ENCODE results near the gene ARHGAP27. TPM values are rescaled to one million over a fixed set of nuclear protein-coding genes. Genes with fewer than 3 reads are reported as not detected.

ARHGAP27 gene
- total and polyA plus RNA-seq, 8 donors = 3.1 to 22.4 (median 7.4) TPM

GRCh38 chr17:45430738-45431530 is 1.7 kb downstream of the ARHGAP27 start:
- TF ChIP-seq CTCF (IDR thresholded peaks at IDR 0.05) = no peak
- intact Hi-C loops (cut with DNase I) = no loop called here
- Histone ChIP-seq H3K27me3 (peaks cover 0 to 5% (median 0%) of the 10 kb centered on the region in 4 donors), H3K4me3 (peak overlapping the region; percentile 12 to 48 (median 28)), H3K27ac (peak overlapping the region in 2 of 4 donors; percentile 19 to 70), H3K36me3 (no peaks in the 10 kb centered on the region), H3K9me3 (no peaks in the 10 kb centered on the region), H3K4me1 (peaks cover 3 to 15% (median 4%) of the 10 kb centered on the region in 3 donors)
- DNase-seq (peak; percentile 50 to 85 (median 67)), FAIRE-seq (no peak), ATAC-seq (peak; percentile 35 to 63 (median 49))
- WGBS, 2 donors = 10 to 13% methylated on average over 37 to 47 of the region's 47 CpGs

- ATAC-seq = no peak
- intact Hi-C loops (cut with DNase I) = no loop called here
- Histone ChIP-seq H3K27me3 (peaks cover 0 to 5% (median 0%) of the 10 kb centered on the region in 4 donors), H3K36me3 (no peaks in the 10 kb centered on the region), H3K4me1 (peaks cover 3 to 17% (median 4%) of the 10 kb centered on the region in 3 donors), H3K9me3 (no peaks in the 10 kb centered on the region), H3K4me3 (peak overlapping the region in 3 of 4 donors; percentile 12 to 48 (median 33)), H3K27ac (no peak overlapping the region)
- FAIRE-seq = no peak
- DNase-seq = peak in 1 of 6 donors; percentile 35
- TF ChIP-seq CTCF (IDR thresholded peaks at IDR 0.05) = no peak
- 30 to 35% methylated on average over 45 to 68 of the region's 68 CpGs for WGBS, 2 donors
Measured at GRCh38 chr17:45430006-45430737, 2.5 kb downstream of the ARHGAP27 start.

- peak overlapping the region in 2 of 4 donors; percentile 6 to 14 for H3K4me3 ChIP-seq
- TF ChIP-seq CTCF (IDR thresholded peaks at IDR 0.05) = no peak
- no peaks in the 10 kb centered on the region for H3K9me3 ChIP-seq
- FAIRE-seq (no peak), ATAC-seq (no peak), DNase-seq (peak in 1 of 6 donors; percentile 44)
- H3K27ac ChIP-seq = no peak overlapping the region
- intact Hi-C loops (cut with DNase I) = no loop called here
- no peaks in the 10 kb centered on the region for H3K36me3 ChIP-seq
- 27 to 34% methylated on average over 55 to 82 of the region's 82 CpGs for WGBS, 2 donors
- peaks cover 0 to 5% (median 0%) of the 10 kb centered on the region in 4 donors for H3K27me3 ChIP-seq
- peaks cover 3 to 20% (median 4%) of the 10 kb centered on the region in 3 donors for H3K4me1 ChIP-seq
Measured at GRCh38 chr17:45429339-45430005, 3.2 kb downstream of the ARHGAP27 start.

- TF ChIP-seq CTCF (IDR thresholded peaks at IDR 0.05) = no peak
- DNase-seq (peak in 1 of 6 donors; percentile 25), ATAC-seq (no peak), FAIRE-seq (no peak)
- Histone ChIP-seq H3K27ac (peak overlapping the region in 1 of 4 donors; percentile 34), H3K4me3 (peak overlapping the region in 1 of 4 donors; percentile 6), H3K27me3 (peaks cover 0 to 5% (median 0%) of the 10 kb centered on the region in 4 donors), H3K4me1 (peaks cover 3 to 20% (median 4%) of the 10 kb centered on the region in 3 donors), H3K36me3 (no peaks in the 10 kb centered on the region), H3K9me3 (no peaks in the 10 kb centered on the region)
- intact Hi-C loops (cut with DNase I) = no loop called here
- WGBS, 2 donors = 29 to 33% methylated on average over 15 of the region's 15 CpGs
Measured at GRCh38 chr17:45428931-45429338, 3.7 kb downstream of the ARHGAP27 start.

Measured in pancreas (tissue), 10 donors.